GM21526 (cell line): Measurements from ENCODE around the gene SLC52A1.

Experiments used
- ATAC-seq: cut with Tn5 transposase; IDR thresholded peaks from one replicate; pipeline ENCODE4 v1.9.1; 2021; ENCODE audit warnings: moderate library complexity; ENCODE audit not compliant: unreplicated experiment, low FRiP score

Gene SLC52A1

GRCh38 chr17:4997302-4998026 lies 37.8 kb downstream of the SLC52A1 start, which contains the start of the genes INCA1 and KIF1C:
TSS of gene INCA1 (minus strand) at chr17:4997522. CDS start at chr17:4994437, 3,085 bp downstream.
TSS of gene KIF1C (plus strand) at chr17:4997950. CDS start at chr17:5000247, 2,297 bp downstream.
- peak; percentile 74 for ATAC-seq

GRCh38 chr17:4994081-4994595 lies 41.1 kb downstream of the SLC52A1 start:
- no peak for ATAC-seq

- no peak for ATAC-seq
Measured at GRCh38 chr17:4987767-4988567, 47.3 kb downstream of the SLC52A1 start.

GRCh38 chr17:4986951-4987766 lies 48.1 kb downstream of the SLC52A1 start, which contains the start of gene CAMTA2:
TSS of gene CAMTA2 (minus strand) at chr17:4987675. CDS start at chr17:4986222, 1,453 bp downstream.
- ATAC-seq, result peak; percentile 49

GRCh38 chr17:4986403-4986802 lies 48.8 kb downstream of the SLC52A1 start:
- no peak for ATAC-seq
